Left cardiac atrium (tissue), 4 donors: ENCODE results near the gene ZFHX2. TPM values are rescaled to one million over a fixed set of nuclear protein-coding genes. Genes with fewer than 3 reads are reported as not detected.

Experiments used
- ATAC-seq, 2 donors: fragments of 200-7000 bp; cut with Tn5 transposase; one replicate each; pipeline ENCODE4 v1.9.1; 2020; ENCODE audit warnings: mild to moderate bottlenecking in 2 of 2, moderate library complexity in 2 of 2
- DNase-seq: peaks from one replicate; pipeline ENCODE4 v3.0.0-alpha.2; 2020
- intact Hi-C, 2 donors: fragments of 100-400 bp; cut with DNase I; formaldehyde crosslinking; loops; one replicate each; pipeline versions ENCODE4 v1.14.1 to v1.15.1; 2022 to 2023
- total RNA-seq, 2 donors: library from RNA; stranded (reverse); fragmentation: NEBNext Ultra II Directional; extraction: Animal tissue kit (Norgen Biotek cat#: 25700); gene quantifications; one replicate each; pipeline ENCODE4 v1.2.1, GENCODE V29; 2021
- donor health status: DM: no; HTN: yes; CAD: no.
- donor health status: DM: no; HTN: yes; CAD: no; lungs with severe emphysema.
- donor health status: DM: yes; HTN: yes; CAD: no.
- donor health status: Dilated cardiomyopathy.

ZFHX2 gene
- total RNA-seq, 2 donors from 2014 or later: 0.89 to 1.3 TPM

GRCh38 chr14:23577004-23577681, 25.6 kb upstream of the ZFHX2 start:
- ATAC-seq: peak; percentile 42
- DNase-seq: no peak
- intact Hi-C loops: no loop called here

DNA sequence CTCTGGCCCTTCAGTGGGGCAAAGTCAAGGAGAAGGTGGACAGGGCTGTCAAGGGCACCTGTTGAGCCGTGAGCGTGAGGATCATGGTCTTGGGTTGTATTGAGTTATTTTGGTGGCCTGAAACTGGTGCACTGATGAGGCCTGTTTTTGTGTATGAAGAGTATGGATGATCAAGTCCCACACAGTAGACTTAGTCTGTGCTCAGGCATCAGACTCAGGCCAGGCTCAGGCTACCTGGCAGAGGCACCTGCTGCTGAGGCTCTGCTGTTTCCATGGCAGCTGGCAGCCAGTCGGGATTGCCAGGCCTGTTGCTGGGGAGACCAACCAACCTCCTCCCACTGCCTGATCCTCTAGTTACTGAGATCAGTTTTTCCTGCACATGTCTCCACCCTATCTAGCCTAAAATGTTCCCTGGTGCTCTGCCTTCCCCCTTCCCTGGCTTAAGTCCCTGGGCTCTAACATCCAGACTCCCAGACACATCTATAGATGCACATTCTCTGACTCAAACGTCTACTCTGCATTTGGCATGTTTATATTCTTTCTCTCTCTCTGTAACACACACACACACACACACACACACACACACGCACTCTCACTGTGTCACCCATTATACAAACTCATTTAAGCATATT, 21.9 kb upstream of the ZFHX2 start:
- intact Hi-C loops: no loop called here
- no peak for ATAC-seq
- no peak for DNase-seq

DNA sequence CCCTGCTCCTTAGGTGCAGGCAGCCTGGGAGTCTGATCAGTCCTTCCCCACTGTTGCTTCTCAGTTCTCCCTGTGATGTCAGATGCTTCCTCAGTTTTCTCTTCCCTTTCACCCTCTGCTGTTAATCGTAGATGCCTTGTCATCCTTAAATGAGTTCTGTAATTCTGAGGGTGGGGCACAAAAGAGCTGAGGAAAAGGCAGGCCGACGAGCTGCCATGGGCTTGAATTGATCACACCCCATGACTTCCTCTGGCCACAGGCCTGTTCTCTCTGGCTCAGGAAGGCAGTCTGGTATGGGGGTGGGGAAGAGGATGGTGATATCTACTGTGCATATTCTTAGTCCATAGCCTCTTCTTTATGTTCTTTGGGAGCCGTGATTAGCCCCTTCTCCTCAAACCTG, 21.3 kb upstream of the ZFHX2 start:
- DNase-seq (no peak), ATAC-seq (peak; percentile 28 to 36)
- intact Hi-C loops: no loop called here

DNA sequence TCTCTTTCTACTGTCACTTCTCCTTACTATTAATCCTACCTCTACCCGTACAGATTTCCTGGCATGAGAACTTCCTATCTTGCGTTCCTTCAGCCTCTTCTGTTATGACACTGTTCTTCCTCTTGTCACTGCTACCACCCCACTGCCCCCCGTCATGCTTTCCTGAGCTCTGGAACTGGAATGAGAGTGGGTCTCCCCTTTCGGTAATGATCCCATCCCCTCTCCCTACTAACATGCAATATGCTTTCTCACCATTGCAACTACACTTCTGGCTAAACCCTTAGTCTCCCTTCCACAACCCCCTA, 20.9 kb upstream of the ZFHX2 start:
- ATAC-seq: no peak
- intact Hi-C loops: no loop called here
- DNase-seq: no peak

DNA sequence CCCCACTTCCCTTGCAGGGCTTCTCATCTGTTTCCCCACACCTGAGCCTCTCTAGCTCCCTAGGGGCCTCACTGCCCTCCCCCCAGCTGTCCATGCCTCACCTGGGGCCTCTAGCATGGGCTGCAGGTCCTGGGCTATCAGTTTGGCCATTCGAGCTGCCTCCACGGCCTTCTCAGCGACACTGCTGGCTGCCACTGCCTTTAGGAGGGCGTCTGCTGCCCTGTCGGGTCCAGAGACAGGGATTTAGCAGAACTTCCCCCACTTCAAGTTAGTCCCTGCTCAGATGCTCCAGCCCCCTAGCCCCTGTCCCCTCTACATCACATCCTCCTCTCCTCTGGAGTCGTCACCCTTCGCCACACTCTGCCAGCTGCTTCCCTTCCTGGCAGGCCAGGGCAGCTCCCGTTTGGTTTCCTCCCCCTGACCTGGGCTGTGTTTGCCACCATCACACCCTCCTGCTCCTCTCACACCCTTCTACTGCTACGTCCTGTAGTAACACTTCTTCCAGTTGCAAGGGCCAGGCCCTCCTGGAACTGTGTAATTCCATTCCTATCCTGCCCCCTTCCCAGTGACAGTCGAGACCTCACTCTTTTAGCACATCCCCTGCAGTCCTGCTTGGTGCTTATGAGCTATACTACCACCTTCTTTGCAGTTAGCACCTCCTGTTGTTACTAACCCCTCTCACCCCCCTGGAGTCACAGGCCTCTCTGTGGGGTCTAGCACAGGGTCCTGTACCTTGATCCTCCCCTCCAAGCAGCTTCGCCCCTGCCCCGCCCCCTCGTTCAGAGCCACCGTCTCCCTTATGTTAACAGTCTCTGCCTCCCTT, 20.3 kb upstream of the ZFHX2 start:
- ATAC-seq (no peak), DNase-seq (no peak)
- intact Hi-C loops: no loop called here

DNA sequence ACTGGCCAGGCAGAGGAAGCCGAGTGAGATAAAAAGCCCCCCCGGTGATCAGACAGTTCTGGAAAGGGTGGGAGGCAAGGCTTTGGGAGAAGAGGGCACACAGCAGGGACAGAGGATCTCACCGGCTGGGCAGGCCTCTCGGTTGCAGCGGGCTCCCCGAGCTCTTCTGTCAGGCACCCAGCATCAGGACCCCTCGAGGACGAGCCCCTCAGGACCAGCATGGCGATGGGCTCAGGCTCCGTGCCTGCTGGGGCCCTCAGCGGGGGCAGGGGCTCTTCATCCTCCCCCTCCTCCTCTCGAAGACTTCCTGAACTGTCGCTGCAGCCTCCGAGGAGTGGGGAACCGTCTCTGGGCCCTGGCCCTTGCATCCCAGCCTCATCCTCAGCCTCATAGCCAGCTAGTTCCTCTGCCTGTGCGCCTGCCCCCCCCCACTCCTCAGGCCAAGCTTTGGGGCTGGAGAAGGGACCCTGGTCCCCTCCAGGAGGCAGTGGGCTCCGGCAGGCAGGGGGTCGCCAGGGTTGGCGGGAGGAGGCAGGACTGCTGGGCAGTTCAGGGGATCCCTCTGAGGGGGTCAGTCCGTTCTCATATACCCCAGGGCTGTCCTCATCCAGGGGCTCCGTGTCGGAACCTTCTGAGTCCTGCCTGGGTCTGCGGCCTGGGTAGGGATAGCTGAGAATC, 19.4 kb upstream of the ZFHX2 start:
- no peak for ATAC-seq
- DNase-seq: no peak
- intact Hi-C loops: no loop called here

DNA sequence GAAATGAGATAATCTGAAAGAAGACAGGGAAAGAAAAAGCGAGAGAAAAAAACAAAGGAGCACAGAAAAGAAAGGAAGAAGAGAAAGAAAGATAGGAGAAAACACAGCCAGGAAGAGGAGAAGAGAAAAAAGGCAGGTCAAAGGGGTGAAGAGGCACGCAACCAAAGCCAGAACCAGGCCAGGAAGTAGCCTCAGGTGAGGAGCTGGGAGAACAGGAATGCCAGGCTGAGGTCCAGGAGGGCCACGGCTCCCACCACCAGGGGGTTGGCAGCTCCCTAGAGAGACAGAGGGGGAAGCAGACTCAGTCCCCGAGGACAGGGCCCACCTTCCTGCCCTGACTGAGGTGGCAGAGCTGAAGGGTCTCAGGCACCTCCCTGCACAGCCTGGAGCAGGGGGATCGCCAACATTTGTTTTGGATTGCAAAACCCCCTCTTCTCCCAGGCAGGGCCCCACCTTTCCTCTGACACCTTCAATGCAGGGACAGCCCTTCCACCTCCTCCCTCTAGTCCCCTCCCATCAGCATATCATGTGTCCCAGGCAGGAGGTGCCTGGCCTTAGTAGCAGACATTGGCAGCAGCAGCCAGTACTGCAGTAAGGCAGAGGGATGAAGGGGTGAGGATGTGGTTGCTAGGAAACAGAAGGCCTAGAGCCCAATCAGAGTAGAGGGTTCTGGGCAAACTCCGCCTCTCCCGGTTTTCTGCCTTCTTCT, 18.0 kb upstream of the ZFHX2 start:
- ATAC-seq: no peak
- intact Hi-C loops: loop anchor here in 1 of 2 donors (10.0 kb wide), 1 partner anchor 245 kb away; the partner anchor contains the start of gene PABPN1
- no peak for DNase-seq

DNA sequence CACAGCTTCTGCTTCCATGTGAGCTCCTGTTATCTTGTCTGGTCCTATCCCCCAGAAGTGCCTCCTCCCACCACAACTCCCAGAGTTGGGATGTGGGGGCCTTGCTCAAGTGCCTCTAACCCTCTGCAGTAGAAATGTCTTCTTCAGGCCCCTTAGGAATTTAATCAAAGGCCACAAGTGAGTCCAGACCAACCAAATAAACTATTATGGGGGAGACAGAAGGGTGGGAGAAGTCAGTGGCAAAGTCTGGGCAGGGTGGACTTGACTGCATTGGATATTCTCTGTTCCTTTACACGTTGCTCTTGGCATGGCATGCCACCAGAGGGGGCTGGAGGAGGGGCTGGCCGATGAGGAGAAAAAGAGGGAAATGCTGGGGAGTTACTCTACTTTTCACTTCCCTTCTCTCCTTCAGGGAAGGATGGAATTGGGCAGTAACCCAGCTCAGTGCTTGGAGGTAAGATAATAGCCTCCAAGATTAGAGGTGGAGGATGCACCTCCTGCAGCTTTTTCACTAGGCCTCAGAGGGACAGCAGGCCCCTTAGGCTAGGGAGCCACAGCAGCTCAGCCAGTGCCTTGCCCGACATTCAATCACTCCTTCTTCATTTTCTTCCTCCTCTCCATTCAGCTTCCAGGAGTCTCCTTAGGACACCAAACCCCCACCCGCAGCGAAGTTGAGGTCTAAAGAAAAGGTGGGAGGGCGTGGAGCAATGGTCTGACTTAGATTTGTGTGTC, 17.2 kb upstream of the ZFHX2 start:
- DNase-seq: no peak
- no peak for ATAC-seq
- intact Hi-C loops: loop anchor here in 1 of 2 donors (10.0 kb wide), 1 partner anchor 244 kb away; the partner anchor contains the start of gene PABPN1

DNA sequence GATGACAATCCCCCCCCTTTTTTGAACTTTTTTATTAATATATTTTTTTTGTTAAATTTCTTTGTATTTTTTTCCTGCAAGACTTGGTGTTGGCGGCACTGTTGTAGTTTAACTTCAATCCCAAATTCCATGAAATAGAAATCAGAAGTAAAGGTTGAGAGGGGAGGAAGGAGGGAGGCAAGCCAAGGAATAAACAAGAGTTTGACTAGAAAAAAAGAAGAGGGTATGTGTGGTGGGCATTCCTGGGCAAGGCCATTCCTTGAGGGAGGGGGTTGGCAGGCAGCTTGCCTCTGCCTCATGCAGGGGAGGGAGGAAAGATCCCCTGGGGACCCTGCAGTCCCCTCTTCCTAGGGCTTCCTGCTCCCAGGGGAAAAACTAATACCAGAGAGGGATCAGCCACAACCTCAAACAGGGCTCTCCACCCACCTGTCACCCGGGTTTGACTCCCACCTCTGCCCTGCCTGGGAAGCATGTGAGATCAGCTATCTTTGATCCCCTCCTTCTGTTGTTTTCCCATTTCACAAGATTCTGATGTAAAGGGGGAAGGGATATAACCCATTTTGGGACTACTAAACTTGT, 16.5 kb upstream of the ZFHX2 start:
- intact Hi-C loops: loop anchor here in 1 of 2 donors (10.0 kb wide), 1 partner anchor 243 kb away; the partner anchor contains the start of gene PABPN1
- DNase-seq: no peak
- ATAC-seq: no peak

- DNase-seq (peak; percentile 88), ATAC-seq (peak; percentile 84 to 90)
- intact Hi-C loops: loop anchor here in 1 of 2 donors (10.0 kb wide), 1 partner anchor 243 kb away; the partner anchor contains the start of gene PABPN1
Measured at GRCh38 chr14:23567186-23568020, 15.8 kb upstream of the ZFHX2 start, which contains the start of gene AP1G2. TSS of gene AP1G2 (minus strand) at chr14:23567791. CDS start at chr14:23567314, 477 bp downstream.

DNA sequence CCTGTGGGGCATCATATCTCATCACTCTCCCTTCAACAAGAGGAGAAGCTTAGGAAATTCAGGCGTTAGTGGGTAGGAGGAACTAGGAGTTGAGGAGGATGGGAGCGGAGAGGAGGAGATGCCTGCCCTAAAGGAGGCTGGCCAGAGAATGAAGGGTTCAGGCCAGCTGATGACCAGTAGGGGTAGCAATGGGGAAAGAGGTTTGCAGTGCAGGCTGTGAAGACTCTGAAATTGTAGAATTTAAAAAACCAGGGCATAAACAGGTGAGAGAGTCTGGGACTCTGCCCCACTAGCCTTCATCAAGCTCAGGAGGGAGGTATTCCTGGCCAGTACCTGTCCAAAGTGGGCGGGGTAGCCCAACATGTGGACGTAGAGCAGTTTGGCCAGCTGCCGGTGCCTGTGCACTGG, 15.2 kb upstream of the ZFHX2 start:
- ATAC-seq (peak; percentile 14 to 21), DNase-seq (no peak)
- intact Hi-C loops: loop anchor here in 1 of 2 donors (10.0 kb wide), 1 partner anchor 242 kb away; the partner anchor contains the start of gene PABPN1

DNA sequence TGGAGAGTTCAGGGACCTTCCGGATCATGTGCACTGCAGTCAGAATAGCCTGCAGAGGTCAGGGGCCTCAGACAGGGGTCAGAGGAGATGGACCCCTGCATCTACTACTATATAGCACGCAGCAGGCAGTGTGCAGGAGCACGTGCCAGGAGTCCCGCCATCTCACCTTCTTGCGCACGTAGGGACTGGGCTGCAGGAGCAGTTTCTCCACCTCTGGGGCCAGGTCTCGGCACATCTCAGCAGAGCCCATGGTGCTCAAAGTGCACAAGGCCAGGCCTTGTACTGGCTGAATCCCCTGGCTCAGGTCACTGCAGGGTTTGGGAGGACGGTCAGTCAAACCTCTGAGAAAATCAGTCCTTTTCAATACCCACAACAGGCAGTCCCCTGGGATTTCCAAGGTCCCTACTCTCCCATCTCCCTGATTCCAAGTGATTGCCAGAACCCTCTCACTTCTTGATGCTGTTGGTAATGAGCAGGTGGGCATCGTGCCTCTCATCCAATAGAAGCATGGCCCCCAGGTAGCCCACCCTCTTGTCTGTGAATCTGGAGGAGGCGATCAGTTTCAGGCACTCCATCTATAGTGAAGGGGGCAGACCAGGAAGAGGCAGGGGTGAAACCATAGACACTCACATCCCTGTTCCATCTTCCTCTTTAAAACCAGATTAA, 14.7 kb upstream of the ZFHX2 start:
- DNase-seq (no peak), ATAC-seq (no peak)
- intact Hi-C loops: loop anchor here in 1 of 2 donors (10.0 kb wide), 1 partner anchor 241 kb away; the partner anchor contains the start of gene PABPN1

DNA sequence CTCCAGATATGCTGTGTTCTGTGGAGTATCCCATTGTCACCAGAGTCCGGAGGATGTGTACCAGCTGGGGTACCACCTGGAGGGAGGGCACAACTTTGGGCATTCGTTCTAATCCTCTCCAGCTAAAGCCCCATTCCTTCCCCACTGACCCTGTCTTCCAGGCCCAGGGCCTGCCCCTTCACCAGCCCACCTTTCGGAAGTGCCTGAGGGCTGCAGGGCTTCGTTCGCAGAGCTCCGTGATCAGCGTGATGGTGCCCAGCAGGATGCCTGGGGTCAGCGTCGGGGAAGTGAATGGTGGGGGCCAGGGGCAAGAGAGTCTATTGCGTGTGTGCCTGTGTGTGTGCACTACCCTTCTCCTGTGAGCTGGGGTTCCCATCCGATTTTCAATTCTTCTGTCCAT, 14.1 kb upstream of the ZFHX2 start:
- intact Hi-C loops: loop anchor here in 1 of 2 donors (10.0 kb wide), 1 partner anchor 241 kb away; the partner anchor contains the start of gene PABPN1
- ATAC-seq (no peak), DNase-seq (no peak)

DNA sequence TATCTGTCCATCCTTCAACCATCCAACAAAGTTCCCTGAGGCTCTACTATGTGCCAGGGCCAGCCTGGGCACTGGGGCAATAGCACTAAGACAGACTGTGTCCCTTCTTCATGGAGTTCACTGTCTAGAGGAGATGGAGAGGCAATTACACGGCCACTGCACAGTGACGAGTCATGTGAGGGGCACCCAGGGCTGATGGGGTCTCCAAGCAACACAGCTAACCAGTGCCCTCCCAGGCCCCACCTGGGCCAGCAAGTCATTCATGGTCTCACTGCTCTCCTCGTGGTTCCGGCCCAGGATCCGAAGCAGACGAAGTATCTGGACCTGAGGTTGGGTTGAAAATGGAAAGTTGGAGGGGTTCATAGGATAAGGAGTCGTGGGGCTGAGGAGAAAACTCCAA, 13.3 kb upstream of the ZFHX2 start:
- ATAC-seq (no peak), DNase-seq (no peak)
- intact Hi-C loops: loop anchor here (5.0 to 10.0 kb wide), 2 partner anchors 88 to 240 kb away; partner anchors contain the start of gene PABPN1 (in 1 of the 2)

DNA sequence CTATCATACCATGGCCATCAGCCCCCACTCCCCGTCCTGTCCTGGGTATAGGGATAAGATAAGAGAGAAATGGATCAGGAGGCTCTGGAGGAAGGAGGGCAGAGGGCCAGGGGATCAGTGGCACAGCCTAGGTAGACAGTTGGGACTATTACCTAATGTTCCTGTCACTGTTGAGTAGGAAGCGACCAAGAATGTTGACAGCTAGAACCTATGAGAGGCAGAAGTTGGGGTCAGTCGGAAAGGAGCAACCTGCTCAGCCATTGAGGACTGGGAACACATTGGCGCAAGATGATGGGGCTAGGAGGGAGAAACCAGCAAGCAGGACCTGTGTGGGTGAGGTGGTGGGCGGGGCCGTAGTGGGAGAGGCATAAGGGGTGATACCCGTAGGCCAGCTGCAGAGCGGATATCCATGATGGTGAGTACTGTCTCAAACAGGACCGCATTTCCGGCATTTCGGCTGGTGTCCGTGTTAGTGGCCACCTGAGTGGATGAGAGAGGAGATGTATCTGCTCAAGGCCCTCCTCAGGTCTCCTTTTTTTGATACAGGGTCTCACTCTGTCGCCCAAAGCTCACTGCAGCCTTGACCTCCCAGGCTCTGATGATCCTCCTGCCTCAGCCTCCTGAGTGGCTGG, 12.7 kb upstream of the ZFHX2 start:
- intact Hi-C loops: loop anchor here (5.0 to 10.0 kb wide), 2 partner anchors 87 to 239 kb away; partner anchors contain the start of gene PABPN1 (in 1 of the 2)
- ATAC-seq (no peak), DNase-seq (no peak)
